Inferior parietal cortex (tissue), 1 donor: ENCODE data around the gene SLC41A1.
"Not testable (repeated sequence)": the region's sequence is repeated elsewhere in the genome, so short reads cannot be mapped to it uniquely, and the experiment has no call there.

Experiments used
- DNase-seq: peaks from one replicate; pipeline ENCODE4 v3.0.0-alpha.2; 2016; ENCODE audit errors: extremely low spot score

SLC41A1 gene

DNA sequence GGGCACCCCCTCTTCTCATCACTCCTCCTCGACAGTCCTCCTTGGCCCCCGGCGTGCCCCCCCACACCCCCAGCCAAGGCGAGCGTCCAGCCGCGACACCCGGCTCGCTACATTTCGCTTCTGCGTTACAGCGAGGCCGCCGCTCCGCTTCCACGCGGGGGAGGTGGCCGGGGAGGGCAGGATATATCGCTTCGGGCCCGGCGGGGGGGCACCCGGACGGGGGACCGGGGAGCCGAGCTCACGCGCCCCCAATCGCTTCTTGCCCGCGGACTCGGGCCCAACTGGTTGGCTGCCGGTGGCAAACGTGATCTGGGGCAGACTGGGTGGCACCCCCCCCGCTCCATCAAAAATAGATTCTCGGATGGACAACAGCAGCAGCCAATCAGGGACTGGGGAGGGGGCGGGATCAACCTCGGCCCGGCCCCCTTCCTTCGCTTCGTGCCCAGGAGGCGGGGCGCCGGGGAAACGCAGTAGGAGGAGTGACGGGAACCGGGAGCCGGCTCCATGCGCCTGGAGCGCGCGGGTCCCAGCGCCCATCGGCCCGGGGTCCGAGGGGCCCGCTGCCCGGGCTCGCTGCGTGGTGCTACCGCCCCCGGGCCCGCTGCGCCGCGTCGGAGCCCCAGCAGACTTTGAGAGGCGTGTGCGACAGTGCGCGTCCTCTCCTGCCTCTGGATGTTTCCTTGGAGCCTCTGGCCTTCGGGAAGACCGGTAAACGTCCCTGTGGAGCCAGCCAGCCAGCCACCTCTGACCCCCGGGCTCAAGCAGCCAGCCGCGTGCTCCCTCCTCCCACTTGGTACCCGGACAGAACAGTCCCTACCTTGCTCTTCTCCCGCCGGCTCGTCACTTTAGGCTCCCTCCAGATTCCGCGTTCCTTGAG is at the start of gene SLC41A1:
SLC41A1 (minus strand) TSS at position 321 of the 877 bp plus-strand sequence. CDS start 2,757 bp downstream, outside the sequence.
- DNase-seq: peak; percentile 89

DNA sequence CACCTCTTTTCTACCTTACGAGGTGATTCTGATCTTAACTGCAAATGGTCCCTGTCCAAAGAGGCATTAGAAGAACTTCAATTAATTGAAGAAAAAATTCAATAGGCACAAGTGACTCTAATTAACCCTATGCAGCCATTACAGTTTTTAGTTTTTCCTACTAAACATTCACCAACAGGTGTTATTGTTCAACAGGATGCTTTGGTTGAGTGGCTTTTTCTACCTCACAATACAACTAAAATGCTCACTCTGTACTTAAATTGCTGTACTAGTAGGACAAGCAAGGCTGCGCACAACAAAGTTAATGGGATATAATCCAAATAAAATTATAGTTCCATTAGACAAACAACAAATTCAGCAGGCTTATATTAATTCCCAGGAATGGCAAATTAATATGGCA is 48.5 kb upstream of the SLC41A1 start:
- no peak for DNase-seq

DNA sequence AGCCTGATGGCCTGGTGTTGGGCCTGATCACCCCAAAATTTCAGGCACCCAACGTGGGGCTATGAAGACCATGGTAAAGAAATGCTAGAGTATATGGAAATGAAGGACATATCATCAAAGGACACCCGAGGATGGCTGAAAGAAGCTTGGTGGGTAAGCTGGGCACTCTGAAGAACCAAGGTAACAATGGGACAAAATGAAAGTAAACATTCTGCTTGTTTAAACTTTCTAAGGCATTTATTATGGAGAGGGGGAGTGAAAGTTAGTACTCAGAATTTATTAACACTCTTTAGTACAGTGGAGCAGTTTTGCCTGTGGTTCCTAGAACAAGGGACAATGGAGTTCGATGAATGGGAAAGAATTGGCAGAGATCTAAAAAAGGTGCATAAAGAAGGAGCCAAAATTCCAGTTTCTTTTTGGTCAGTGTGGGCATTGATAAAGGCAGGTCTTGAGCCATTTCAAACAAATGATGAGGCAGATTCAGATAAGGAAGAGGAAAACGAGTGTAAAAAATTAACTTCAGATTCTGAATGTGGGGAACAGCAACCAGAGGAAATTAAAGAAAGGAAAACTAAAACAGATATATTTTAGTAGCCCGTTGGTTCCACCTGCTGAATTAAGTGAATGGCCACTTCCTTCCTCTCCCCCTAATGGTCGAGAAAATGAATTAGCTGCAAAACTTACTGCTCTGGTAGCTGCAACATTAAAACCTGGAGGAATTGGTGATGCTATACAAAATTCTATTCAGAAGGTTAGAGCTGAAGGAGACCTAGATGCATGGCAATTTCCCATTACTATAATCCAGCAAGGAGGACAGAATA is 45.4 kb upstream of the SLC41A1 start:
- no peak for DNase-seq

DNA sequence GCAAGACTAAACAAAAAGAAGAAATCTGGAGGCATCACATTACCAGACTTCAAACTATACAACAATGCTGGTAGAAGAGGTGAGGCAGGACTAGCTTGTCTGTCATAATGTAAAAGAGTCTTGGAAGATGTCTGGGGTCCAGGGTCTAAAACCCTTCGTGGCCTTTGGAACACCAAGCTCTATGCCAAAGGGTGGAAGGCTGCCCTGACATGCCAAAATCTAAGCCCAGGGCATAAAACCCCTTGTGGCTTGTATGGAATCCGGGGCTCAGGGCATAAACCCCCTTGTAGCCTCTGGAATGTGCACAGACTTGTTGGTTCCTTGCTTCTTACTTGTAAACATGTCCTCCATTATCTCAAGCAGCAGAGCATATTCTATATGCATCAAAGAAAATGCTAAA is 44.5 kb upstream of the SLC41A1 start:
- DNase-seq: not testable (repeated sequence)

DNA sequence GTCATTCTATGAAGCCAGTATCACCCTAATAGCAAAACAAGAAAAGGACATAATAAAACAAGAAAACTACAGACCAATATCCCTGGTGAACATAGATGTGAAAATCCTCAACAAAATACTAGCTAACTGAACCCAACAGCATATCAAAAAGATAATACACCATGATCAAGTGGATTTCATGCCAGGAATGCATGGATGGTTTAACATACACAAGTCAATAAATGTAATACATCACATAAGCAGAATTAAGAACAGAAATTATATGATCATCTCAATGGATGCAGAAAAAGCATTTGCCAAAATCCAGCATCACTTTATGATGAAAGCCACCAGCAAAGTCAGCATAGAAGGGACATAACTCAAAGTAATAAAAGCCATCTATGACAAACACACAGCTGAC is 43.4 kb upstream of the SLC41A1 start:
- no peak for DNase-seq

DNA sequence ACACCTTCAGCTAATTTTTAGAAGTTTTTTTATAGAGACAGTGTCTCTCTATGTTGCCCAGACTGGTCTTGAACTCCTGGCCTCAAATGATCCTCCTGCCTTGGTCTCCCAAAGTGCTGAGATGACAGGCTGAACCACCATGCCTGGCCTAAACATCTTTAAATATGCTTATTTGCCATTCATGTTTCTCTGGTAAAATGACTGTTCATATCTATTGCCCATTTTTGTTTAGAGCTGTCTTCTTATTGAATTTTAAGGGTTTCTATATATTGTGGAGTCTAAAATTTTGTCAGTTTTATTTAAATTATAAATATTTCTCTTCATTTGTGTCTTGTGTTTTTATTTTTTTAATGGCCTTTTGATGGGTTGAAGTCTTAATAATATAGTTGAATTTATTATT is 40.0 kb upstream of the SLC41A1 start:
- DNase-seq: no peak

DNA sequence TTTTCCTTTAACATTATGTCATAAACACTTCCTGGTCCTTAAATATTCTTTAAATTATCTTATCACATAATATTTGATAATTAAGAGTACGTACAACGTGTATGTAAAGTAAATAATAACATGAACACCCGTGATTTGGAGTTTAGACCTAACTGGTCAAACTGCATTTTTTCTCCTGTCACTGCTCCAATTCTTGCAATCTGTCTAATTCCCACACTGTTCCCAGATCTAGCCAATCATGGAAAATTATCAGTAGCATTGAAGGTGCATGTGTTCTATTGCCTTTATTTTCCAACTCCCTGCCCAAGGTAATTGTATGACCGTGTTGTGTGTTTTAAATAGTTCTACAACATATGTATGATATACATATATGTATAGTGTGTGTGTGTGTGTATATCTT is 39.0 kb upstream of the SLC41A1 start:
- DNase-seq: no peak

DNA sequence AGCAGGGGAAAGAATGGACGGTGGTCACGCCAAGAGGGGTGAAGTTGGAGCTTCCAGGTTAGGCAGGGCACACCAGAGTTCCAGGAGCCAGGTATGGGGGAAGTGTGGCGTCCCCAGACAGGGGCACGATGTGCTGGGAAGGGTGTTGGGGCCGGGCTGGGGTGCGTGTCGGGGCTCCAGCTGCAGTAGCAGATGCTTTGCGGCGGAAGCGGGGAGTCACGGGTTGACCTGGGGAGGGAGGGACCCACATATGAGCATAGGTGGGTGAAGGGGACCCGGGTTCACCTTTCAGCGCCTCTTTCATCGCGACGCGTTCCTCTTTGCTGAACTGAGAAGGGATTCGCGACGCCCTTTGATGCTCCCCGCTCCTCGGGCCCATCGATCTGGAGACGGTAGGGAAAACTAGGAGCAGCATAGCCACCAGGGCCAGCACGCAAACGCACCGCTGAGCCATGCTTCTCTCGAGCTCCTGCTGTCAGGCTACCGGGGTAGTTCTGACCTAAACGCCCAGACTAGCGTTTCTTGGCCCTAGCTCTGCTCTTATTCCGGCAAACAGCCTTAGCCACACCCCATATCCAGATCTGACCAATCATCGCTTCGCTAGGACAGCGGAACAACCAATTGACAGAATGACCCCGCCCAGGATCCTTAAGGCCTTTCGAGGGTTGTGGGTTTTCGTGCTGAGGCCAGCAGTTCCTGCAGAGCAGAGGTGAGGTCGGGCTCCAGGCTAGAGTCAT is 36.8 kb upstream of the SLC41A1 start, which contains the start of gene PM20D1:
PM20D1 (minus strand) TSS at position 514 of the 737 bp plus-strand sequence; CDS start at position 454, 60 bp downstream.
- peak; percentile 86 for DNase-seq

DNA sequence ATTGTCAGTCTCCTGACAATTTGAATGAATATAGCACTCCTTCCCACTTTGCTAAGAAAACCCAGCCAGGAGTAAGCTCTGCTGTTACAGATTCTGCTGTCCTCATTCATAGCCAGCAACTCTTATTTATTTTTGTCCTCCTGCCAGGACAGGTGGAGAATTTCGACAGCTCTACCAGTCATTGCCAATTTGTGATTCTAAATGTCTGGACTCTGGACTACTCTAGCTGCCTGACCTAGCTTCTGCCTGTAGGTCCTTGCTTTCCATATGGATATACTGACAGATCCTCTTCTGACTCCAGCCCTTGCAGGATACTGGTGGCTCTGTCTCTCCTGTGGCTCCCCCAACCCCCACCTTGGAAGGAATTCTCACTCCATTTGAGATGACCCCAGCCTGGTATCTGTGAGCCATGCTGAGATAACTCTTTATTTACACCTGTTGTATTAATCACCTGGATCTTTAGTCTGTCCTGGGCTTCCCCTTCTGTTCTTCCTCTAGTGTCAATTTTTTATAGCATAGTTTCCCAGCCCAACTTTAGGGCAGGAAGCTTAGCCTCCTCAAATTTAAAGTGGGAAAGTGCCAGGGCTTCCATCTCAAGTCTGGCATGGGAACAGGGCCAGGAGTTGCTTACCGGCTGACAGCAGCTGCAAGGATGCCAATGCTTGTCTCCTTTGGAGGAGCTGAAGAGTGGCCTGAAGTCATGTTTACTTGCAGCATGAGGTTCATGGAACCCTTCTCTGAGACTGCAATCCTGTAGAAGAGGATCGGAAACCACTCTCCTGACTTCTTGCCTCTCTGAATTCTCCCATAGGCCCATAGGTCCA is 30.2 kb upstream of the SLC41A1 start:
- DNase-seq: no peak

DNA sequence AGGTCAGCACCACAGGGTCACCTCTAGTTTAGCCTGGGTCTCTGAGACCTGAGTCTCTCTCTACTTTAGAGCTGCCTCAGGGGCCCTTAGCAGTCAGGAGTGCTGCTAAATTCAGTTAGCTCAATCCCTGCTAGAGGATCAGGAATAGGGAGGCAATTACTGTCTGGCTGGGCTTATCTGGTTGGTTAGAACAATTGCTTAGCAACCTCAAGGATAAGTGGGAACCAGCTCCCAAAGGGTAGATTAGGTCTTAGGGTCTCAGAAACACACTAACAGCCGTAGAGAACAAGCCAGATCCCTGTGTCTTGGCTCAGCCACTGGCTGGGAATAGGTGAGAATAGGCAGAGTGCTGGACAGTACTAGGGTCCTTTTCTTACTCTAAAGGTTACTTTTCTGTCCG is 29.2 kb upstream of the SLC41A1 start:
- no peak for DNase-seq

DNA sequence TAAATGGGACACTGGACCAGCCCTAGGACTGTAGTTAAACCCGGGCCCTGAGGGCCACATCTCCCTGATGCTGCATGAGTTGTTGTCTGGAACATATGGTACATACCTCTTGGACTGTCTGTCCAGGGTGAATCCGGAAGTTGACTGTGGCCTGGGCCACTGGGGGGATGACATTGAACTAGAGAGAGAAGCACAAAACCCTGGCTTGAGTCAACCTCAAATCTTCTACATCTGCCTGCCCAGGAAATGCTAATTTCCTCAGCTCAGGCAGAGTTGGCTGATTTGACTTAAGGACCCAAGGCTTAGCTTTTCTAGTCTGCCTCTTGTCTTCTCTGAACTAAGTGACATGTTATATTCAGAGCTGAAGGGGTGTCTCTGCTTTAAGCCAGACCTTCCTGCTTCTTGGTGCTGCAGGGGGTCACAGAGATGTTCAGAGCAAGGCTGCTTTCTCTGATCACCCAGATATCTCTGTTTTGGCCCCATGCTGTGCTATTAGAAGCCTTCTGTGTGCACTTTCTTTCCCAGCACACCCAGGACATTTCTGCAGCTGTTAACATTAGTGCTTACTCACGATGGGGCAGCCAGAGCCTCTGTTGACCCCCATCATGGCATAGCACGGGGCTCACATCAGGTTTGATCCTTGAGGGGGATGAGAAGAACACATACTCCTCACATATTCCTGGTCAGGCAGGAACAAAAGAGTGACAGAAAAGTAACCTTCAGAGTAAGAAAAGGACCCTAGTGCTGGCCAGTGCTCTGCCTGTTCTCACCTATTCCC is 27.3 kb upstream of the SLC41A1 start:
- DNase-seq: no peak

DNA sequence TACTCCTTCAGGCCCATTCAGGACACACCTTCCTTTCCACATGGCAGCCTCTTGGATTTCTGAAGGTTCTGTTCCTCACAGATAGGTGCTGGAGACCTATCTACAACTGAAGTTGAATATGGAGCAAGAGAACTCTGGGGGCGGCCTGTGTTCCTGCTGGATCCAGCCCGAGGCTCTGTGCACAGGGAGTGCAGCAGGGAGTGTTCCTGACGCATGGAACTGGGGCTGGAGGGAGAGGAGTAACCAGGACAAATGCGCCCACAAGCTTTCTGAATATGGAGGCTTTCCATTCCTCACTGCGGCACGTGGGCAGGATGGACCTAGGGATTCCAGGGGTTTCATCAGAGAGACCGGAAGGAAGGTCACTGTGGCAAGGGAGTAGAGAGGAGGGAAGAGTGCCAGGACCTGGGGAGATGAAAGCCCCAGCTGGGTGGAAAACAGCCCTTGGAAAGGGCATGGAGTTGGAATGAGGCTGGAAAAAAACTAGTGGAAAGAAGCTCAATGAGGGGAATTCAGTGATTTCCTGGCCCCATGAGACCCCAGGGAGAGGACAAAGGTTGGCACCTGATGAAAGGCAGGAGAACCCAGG is 24.5 kb upstream of the SLC41A1 start:
- no peak for DNase-seq

DNA sequence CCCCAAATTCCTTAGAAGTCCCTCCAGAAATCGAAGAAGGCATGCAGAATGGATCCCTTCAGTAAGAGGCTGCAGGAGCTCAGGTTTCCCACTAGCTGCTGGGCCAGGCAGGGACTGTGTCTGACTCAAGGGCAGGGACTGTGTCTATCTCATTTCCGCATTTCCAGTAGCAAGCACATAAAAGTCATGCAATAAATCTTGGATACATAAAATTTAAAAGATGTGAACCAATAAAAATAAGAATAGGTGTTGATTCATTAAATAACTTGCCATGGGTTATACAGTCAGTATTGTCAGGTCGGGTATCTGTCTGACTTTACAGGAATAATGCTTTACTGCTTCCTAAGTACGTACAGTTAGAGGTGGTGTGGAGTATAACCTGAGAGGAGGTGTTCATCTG is 21.8 kb upstream of the SLC41A1 start:
- DNase-seq: no peak

DNA sequence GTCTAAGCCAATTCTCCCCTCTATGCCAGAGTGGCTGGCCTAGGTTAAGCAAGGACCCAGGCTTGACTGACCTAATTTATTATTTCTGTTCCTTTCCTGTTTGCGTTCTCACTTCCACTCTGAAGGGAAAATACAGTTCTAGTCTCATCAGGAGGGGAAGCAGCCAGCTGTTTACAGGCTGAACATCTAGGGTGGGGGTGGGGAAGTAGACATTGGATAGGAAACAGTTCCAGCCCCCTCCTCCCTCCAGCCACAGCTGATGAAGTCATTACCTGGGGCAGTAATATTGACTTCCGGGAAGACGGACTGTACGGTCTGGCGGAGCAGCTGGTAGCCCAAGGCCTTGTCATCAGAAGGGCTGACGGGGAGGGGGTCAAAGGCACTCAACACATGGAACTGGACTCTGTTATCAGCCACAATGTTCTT is 19.3 kb upstream of the SLC41A1 start:
- DNase-seq: no peak

DNA sequence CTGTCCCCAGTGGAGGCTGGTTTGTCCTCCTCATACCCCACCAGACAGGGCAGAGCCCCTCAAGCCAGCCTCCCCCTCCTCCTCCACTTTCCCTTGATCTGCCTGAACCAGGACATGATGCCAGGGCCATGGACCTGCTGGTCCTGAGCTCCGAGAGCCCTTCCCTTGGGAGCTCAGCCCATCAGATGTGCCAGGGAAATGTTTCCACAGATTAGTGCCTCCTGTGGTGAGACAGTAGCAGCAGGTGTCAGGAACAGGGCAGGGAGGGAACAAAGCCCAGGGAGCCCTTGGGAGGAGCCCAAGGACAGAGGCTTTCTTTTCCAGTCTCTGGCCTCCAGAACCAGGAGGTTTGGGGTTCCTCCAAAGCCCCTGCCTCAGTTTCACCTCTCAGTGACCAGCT is 14.6 kb upstream of the SLC41A1 start:
- DNase-seq: no peak

DNA sequence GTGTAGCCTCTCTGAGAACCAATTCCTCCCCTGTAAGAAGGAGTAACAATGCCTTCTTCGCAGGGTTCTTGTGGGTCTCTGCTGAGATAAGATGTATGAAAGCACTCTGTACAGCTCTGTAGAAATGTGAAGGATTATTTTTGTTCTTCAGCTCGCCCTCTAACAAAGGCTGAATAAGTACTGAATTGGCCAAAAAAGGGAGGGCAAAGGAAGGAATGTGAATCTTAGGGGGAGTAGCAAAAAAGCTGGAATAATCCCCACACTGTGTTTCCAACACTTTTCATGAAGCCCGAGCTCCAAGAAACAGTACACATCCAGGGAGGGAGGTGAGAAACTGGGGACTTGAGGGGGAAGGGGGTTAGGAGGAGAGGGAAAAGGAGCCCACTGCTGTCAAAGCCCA is 14.0 kb upstream of the SLC41A1 start:
- no peak for DNase-seq

DNA sequence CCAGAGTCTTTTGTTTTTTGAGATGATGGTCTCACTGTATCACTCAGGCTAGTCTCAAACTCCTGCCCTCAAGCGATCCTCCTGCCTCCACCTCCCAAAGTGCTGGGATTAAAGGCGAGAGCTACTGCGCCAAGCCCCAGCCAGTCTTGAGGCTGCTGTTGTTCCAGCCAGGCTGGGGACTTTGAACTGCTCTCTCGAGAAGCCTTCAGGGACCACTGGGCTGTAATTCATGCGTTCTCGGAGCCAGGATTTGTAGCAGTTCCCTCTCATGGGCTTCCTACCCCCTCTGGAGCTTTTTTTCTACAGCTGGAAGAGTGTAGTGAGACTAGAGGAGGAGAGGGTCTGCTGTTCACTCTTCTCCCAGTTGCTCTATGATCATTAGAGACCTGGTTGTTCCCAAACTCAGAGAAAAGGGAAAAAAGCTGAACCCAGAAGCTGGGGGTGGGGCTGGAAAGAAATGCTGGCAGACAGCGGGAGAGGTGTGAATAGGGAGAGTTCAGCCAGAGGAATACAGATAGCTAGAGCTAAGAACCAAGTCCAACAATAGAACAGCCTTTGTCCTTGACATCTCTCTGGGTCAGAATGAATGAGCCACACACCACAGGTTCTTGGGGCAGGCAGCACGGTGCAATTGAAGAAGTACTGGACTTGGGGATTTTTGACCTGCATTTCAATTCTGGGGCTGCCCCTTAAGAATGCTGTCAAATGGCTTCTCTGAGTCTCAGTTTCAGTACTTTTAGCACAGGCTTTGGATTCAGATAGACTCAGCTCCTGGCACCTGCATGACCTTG is 13.2 kb upstream of the SLC41A1 start:
- no peak for DNase-seq

DNA sequence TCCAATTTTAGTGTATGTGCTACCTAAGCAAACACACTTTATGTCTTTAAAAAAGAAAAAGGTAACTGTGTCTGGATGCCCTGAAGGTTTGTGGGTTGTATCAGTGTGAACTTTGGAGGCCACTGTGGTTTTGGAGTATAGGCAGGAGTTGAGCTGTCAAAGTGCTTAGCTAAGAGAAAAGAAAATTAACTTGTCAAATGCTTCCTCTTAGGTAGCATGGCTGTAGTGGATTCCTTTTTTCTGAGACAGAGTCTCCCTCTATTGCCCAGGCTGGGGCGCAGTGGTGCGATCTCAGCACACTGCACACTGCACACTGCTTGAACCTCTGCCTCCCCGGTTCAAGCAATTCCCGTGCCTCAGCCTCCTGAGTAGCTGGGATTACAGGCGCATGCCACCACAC is 11.2 kb upstream of the SLC41A1 start:
- DNase-seq: no peak

DNA sequence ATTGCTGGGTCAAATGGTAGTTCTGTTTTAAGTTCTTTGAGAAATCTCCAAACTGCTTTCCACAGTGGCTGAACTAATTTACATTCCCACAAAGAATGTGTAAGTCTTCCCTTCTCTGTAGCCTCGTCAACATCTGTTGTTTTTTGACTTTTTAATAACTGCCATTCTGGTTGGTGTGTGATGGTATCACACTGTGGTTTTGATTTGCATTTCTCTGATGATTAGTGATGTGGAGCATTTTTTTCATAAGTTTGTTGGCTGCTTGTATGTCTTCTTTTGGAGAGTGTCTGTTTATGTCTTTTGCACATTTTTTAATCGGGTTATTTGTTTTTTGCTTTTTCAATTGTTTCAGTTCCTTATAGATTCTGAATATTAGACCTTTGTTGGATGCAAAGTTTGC is 10.3 kb upstream of the SLC41A1 start:
- DNase-seq: not testable (repeated sequence)
